ENCODE measurements around the gene RAB5IF. TPM values are rescaled to one million over a fixed set of nuclear protein-coding genes. Genes with fewer than 3 reads are reported as not detected.
"Not testable (repeated sequence)": the region's sequence is repeated elsewhere in the genome, so short reads cannot be mapped to it uniquely, and the experiment has no call there.

The RAB5IF gene
- total RNA-seq, 2 donors from 2014 or later: 61.6 to 64.2 TPM

- DNase-seq: no peak
Measured at GRCh38 chr20:36620917-36621316, 15.3 kb downstream of the RAB5IF start.

GRCh38 chr20:36623444-36623843, 17.9 kb downstream of the RAB5IF start:
- ATAC-seq (no peak), DNase-seq (no peak)
- intact Hi-C loops (cut with DNase I): no loop called here

More at GRCh38 chr20:36620917-36621316, 15.3 kb downstream of the RAB5IF start:
- ATAC-seq: no peak
- intact Hi-C loops (cut with DNase I): no loop called here

- ATAC-seq (peak; percentile 68 to 80), DNase-seq (peak; percentile 30)
- intact Hi-C loops (cut with DNase I): no loop called here
Measured at GRCh38 chr20:36624068-36624943, 18.7 kb downstream of the RAB5IF start.

- ATAC-seq: no peak
- intact Hi-C loops (cut with DNase I): no loop called here
- no peak for DNase-seq
Measured at GRCh38 chr20:36624944-36625324, 19.4 kb downstream of the RAB5IF start.

- intact Hi-C loops (cut with DNase I): no loop called here
- DNase-seq (no peak), ATAC-seq (no peak)
Measured at GRCh38 chr20:36628076-36628475, 22.5 kb downstream of the RAB5IF start.

GRCh38 chr20:36629719-36630681, 24.4 kb downstream of the RAB5IF start:
- DNase-seq (no peak), ATAC-seq (peak in 1 of 2 donors; percentile 29)
- intact Hi-C loops (cut with DNase I): no loop called here

GRCh38 chr20:36631646-36632045, 26.1 kb downstream of the RAB5IF start:
- intact Hi-C loops (cut with DNase I): no loop called here
- ATAC-seq (no peak), DNase-seq (no peak)

GRCh38 chr20:36632147-36632486, 26.5 kb downstream of the RAB5IF start:
- ATAC-seq (no peak), DNase-seq (no peak)
- intact Hi-C loops (cut with DNase I): no loop called here

GRCh38 chr20:36632487-36633284, 27.1 kb downstream of the RAB5IF start:
- intact Hi-C loops (cut with DNase I): no loop called here
- ATAC-seq (no peak), DNase-seq (no peak)

- intact Hi-C loops (cut with DNase I): no loop called here
- ATAC-seq (no peak), DNase-seq (no peak)
Measured at GRCh38 chr20:36633285-36633772, 27.8 kb downstream of the RAB5IF start.

- DNase-seq: no peak
- ATAC-seq: no peak
- intact Hi-C loops (cut with DNase I): no loop called here
Measured at GRCh38 chr20:36634342-36634741, 28.8 kb downstream of the RAB5IF start.

GRCh38 chr20:36638876-36639400, 33.4 kb downstream of the RAB5IF start:
- intact Hi-C loops (cut with DNase I); ATAC-seq; DNase-seq: not testable (repeated sequence)

GRCh38 chr20:36641506-36641843, 35.9 kb downstream of the RAB5IF start:
- DNase-seq (no peak), ATAC-seq (no peak)
- intact Hi-C loops (cut with DNase I): no loop called here

GRCh38 chr20:36642136-36642535, 36.6 kb downstream of the RAB5IF start:
- intact Hi-C loops (cut with DNase I): no loop called here
- ATAC-seq: no peak
- DNase-seq: no peak

- DNase-seq (no peak), ATAC-seq (peak in 1 of 2 donors; percentile 51)
- intact Hi-C loops (cut with DNase I): no loop called here
Measured at GRCh38 chr20:36644032-36644705, 38.6 kb downstream of the RAB5IF start.

- DNase-seq (no peak), ATAC-seq (no peak)
- intact Hi-C loops (cut with DNase I): no loop called here
Measured at GRCh38 chr20:36644706-36645095, 39.1 kb downstream of the RAB5IF start.

- DNase-seq: no peak
- no peak for ATAC-seq
- intact Hi-C loops (cut with DNase I): no loop called here
Measured at GRCh38 chr20:36645353-36645752, 39.8 kb downstream of the RAB5IF start.

GRCh38 chr20:36645998-36646397, 40.4 kb downstream of the RAB5IF start, which contains the start of gene SLA2:
SLA2 (minus strand) TSS chr20:36646196; CDS start chr20:36641335, 4,861 bp downstream.
- intact Hi-C loops (cut with DNase I): no loop called here
- ATAC-seq (peak; percentile 45 to 74), DNase-seq (peak; percentile 26)
